ENCODE data around the gene CFAP61. TPM values are rescaled to one million over a fixed set of nuclear protein-coding genes. Genes with fewer than 3 reads are reported as not detected.

CFAP61 gene
- total RNA-seq, 6 experiments from 2014 or later = 0.26 TPM; not detected in 5

DNA sequence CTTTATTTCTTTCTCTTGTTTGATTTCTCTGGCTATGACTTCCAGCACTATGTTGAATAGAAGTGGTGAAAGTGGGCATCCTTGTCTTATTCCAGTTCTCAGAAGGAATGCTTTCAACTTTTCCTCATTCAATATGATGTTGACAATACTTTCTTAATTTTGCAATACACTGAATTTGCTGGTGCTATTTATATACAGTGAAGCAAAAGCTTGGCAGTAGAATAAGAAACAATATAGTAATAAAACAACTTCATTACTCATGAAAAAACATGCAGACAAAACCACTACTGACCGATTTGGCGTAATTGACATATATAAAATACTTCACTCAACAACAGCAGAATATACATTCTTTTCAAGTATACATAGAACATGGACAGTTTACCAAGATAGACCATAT lies 96.4 kb downstream of the CFAP61 start:
- Mint-ChIP-seq H3K27me3 (ENCODE audit: insufficient read depth) (no peaks in the 10 kb centered on the region), H3K27ac (no peak overlapping the region), H3K9me3 (peaks cover 10% of the 10 kb centered on the region; the same call in 1 of the 2 replicates), H3K36me3 (ENCODE audit: low read depth) (no peaks in the 10 kb centered on the region), H3K4me3 (no peak overlapping the region), H3K4me1 (ENCODE audit: low read depth) (no peaks in the 10 kb centered on the region)
- DNase-seq = no peak
- TF ChIP-seq, protein P1, sequence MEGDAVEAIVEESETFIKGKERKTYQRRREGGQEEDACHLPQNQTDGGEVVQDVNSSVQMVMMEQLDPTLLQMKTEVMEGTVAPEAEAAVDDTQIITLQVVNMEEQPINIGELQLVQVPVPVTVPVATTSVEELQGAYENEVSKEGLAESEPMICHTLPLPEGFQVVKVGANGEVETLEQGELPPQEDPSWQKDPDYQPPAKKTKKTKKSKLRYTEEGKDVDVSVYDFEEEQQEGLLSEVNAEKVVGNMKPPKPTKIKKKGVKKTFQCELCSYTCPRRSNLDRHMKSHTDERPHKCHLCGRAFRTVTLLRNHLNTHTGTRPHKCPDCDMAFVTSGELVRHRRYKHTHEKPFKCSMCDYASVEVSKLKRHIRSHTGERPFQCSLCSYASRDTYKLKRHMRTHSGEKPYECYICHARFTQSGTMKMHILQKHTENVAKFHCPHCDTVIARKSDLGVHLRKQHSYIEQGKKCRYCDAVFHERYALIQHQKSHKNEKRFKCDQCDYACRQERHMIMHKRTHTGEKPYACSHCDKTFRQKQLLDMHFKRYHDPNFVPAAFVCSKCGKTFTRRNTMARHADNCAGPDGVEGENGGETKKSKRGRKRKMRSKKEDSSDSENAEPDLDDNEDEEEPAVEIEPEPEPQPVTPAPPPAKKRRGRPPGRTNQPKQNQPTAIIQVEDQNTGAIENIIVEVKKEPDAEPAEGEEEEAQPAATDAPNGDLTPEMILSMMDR (IDR thresholded peaks at IDR 0.05) = no peak

DNA sequence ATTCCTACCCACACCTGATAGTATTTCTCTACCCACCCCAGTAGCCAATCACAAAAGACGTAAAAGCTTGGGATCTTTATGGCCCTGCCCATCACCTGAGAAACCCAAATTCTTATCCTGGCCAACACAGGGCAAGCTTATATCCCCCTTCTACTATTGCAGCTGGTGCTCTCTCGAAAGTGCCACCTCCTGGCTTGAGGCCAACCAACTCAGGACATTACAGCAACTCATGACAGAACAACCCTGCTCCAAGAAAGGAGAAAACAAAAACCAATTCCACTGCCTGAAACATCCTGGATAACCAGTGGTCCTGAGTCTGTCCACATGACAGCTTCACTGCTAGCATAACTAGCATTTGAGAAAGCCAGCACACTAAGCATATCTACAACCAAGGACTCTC lies 97.9 kb downstream of the CFAP61 start:
- Mint-ChIP-seq H3K4me1 (ENCODE audit: low read depth) (no peaks in the 10 kb centered on the region), H3K9me3 (peaks cover 10% of the 10 kb centered on the region; the same call in 1 of the 2 replicates), H3K27me3 (ENCODE audit: insufficient read depth) (no peaks in the 10 kb centered on the region), H3K4me3 (no peak overlapping the region), H3K27ac (no peak overlapping the region), H3K36me3 (ENCODE audit: low read depth) (no peaks in the 10 kb centered on the region)
- no peak for DNase-seq
- TF ChIP-seq, protein P1 (IDR thresholded peaks at IDR 0.05) = no peak

DNA sequence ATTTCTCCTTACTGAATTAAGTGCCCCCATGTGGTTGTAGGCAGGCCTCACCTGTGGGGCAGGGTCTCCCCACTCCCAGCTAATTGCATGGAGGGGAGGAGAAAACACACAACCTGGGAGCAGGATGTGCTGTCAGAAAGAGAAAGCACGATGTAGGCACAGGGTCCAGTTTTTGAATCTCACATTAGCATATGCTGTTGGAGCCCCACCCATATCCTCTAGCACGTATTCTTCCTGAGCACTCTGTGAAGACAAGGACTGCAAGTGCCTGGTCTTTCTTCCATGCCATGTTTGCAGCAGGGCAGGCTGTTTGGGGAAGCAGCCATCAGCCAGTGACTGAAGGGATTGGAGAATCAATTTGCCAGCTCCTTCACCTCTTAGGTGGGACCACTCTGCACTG lies 108.2 kb downstream of the CFAP61 start:
- Mint-ChIP-seq H3K4me1 (ENCODE audit: low read depth) (no peaks in the 10 kb centered on the region), H3K9me3 (no peaks in the 10 kb centered on the region; the same call in 1 of the 2 replicates), H3K27ac (no peak overlapping the region), H3K27me3 (ENCODE audit: insufficient read depth) (peaks cover 2% of the 10 kb centered on the region), H3K36me3 (ENCODE audit: low read depth) (no peaks in the 10 kb centered on the region), H3K4me3 (no peak overlapping the region)
- TF ChIP-seq, protein P1 (IDR thresholded peaks at IDR 0.05) = no peak
- DNase-seq = no peak

DNA sequence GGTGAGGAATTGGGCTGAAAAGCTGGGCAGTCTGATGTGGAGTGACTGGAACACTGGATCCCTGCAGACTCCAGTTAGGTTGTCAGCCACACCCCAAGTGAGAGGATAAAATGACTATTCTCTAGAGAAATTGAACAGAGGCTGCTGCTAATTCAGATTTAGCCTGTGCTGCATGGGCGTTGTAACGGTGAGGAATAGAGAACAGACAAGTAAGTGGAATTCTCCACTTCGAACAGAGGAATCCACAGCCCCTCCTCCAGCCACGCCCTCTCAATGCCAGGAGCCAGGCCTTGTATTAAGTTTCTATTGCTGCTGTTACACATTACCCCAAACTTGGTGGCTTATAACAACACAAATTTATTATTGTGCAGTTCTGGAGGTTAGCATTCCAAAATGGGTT lies 109.3 kb downstream of the CFAP61 start:
- Mint-ChIP-seq H3K4me3 (no peak overlapping the region), H3K4me1 (ENCODE audit: low read depth) (no peaks in the 10 kb centered on the region), H3K9me3 (no peaks in the 10 kb centered on the region; the same call in 1 of the 2 replicates)

DNA sequence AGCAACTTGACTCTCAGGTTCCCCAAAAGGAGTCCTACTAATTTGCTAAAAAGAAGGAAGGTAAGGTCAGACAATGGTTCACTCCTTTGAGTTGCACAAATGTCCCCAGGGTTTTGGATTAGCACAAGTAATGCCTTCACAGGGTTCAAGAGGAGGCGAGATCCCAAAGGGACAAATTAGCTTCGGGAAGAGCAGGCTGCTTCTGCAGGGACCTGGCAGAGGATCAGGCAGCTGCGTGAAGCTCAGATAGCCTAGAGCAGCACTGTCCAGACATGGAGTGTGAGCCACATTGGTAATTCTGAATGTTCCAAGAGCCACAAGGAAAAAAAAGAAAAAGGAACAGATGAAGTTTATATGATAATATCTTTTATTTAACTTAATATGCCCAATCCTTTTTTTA lies 115.4 kb downstream of the CFAP61 start:
- Mint-ChIP-seq H3K9me3 (no peaks in the 10 kb centered on the region), H3K36me3 (ENCODE audit: low read depth) (no peaks in the 10 kb centered on the region), H3K4me1 (ENCODE audit: low read depth) (no peaks in the 10 kb centered on the region), H3K27ac (no peak overlapping the region), H3K27me3 (ENCODE audit: insufficient read depth) (peaks cover 3% of the 10 kb centered on the region), H3K4me3 (no peak overlapping the region)
- no peak for DNase-seq
- TF ChIP-seq, protein P1 (IDR thresholded peaks at IDR 0.05) = no peak

More for the DNA sequence above, 109.3 kb downstream of the CFAP61 start:
- Mint-ChIP-seq H3K36me3 (ENCODE audit: low read depth) (no peaks in the 10 kb centered on the region), H3K27me3 (ENCODE audit: insufficient read depth) (peaks cover 2% of the 10 kb centered on the region), H3K27ac (no peak overlapping the region)
- TF ChIP-seq, protein P1 (IDR thresholded peaks at IDR 0.05) = no peak
- DNase-seq = no peak

DNA sequence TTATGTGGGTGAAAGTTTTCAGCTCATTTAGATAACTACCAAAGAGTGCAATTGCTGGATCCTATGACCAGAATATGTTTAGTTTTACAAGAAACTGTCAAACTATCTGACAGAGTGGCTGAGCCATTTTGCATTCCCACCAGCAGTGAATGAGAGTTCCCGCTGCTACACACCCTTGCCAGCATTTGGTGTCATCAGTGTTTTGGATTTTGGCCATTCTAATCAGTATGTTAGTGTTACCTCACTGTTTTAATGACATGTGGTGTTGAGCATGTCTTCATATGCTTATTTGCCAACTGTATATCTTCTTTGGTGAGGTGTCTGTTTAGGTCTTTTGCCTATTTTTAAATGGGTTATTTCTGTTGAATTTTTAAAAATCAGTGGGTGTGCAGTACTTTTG lies 120.9 kb downstream of the CFAP61 start:
- Mint-ChIP-seq H3K36me3 (ENCODE audit: low read depth) (no peaks in the 10 kb centered on the region), H3K27me3 (ENCODE audit: insufficient read depth) (peaks cover 3% of the 10 kb centered on the region), H3K9me3 (no peaks in the 10 kb centered on the region; the same call in 1 of the 2 replicates), H3K4me1 (ENCODE audit: low read depth) (no peaks in the 10 kb centered on the region), H3K27ac (no peak overlapping the region), H3K4me3 (no peak overlapping the region)
- TF ChIP-seq, protein P1 (IDR thresholded peaks at IDR 0.05) = no peak
- no peak for DNase-seq

All from HFFc6 (cell line).